K562 (cell line): ENCODE measurements around the gene LRRIQ4. TPM values are rescaled to one million over a fixed set of nuclear protein-coding genes. Genes with fewer than 3 reads are reported as not detected.

Experiments
- BHLHE40 ChIP-seq: IDR thresholded peaks from 2 replicates; pipeline ENCODE4 v1.6.1; 2011; ENCODE audit warnings: low read length, improper control_type of control experiment
- BRD4 ChIP-seq: fragments of 200-600 bp; sonication (generic); IDR thresholded peaks from 2 replicates; pipeline ENCODE4 v1.6.1; 2017; ENCODE audit warnings: inconsistent platforms
- DDX20 ChIP-seq: fragments of 450-650 bp; IDR thresholded peaks from 2 replicates; pipeline ENCODE4 v1.6.1; 2016; ENCODE audit warnings: missing genetic modification characterization, low read depth, mild to moderate bottlenecking, missing compliant biosample characterization, moderate library complexity
- FOXA3 ChIP-seq, 2 experiments: fragments of 450-650 bp in 1 of 2; sonication (generic) in 1 of 2; formaldehyde crosslinking; IDR thresholded peaks in 1 of 2; conservative IDR thresholded peaks in 1 of 2; 2 replicates each; pipeline versions ENCODE4 v1.4.0 to v1.8.0; 2020 to 2022; ENCODE audit warnings: mild to moderate bottlenecking in 2 of 2, missing genetic modification reagents in 1 of 2
- GABPA ChIP-seq: fragments of 200-800 bp; sonication (Bioruptor generic); conservative IDR thresholded peaks from 2 replicates; pipeline ENCODE4 v1.6.1; 2016; ENCODE audit warnings: low read depth, missing genetic modification characterization, missing compliant biosample characterization
- HDAC8 ChIP-seq: fragments of 450-650 bp; IDR thresholded peaks from 2 replicates; pipeline ENCODE4 v1.6.1; 2016; ENCODE audit warnings: mild to moderate bottlenecking, missing genetic modification characterization, moderate library complexity, missing compliant biosample characterization
- LEF1 ChIP-seq: fragments of 450-650 bp; IDR thresholded peaks from 2 replicates; pipeline ENCODE4 v1.6.1; 2016; ENCODE audit warnings: mild to moderate bottlenecking
- MAFF ChIP-seq: IDR thresholded peaks from 2 replicates; pipeline ENCODE4 v1.6.1; 2012; ENCODE audit warnings: low read length, improper control_type of control experiment
- MTA3 ChIP-seq: fragments of 450-650 bp; formaldehyde crosslinking; IDR thresholded peaks from 2 replicates; pipeline ENCODE4 v1.6.1; 2017; ENCODE audit warnings: mild to moderate bottlenecking, borderline replicate concordance
- MYC ChIP-seq, 2 experiments: fragments of 250-450 bp in 1 of 2; sonication (Bioruptor Pico) in 1 of 2; IDR thresholded peaks; 2 replicates each; pipeline versions ENCODE4 v1.5.1 to v1.6.1; 2012 to 2021; ENCODE audit warnings: low read depth in 2 of 2, borderline replicate concordance in 1 of 2, improper control_type of control experiment in 1 of 2, low read length in 1 of 2, mild to moderate bottlenecking in 1 of 2, moderate library complexity in 1 of 2
- NCOA2 ChIP-seq, 2 experiments: fragments of 450-650 bp; IDR thresholded peaks; 2 replicates each; pipeline ENCODE4 v1.6.1; 2018; ENCODE audit warnings: mild to moderate bottlenecking in 2 of 2, moderate library complexity in 1 of 2; ENCODE audit not compliant: partially characterized antibody in 2 of 2
- NCOA4 ChIP-seq: fragments of 450-650 bp; IDR thresholded peaks from 2 replicates; pipeline ENCODE4 v1.6.1; 2018; ENCODE audit warnings: mild to moderate bottlenecking; ENCODE audit not compliant: partially characterized antibody
- NCOR1 ChIP-seq: fragments of 450-650 bp; IDR thresholded peaks from 2 replicates; pipeline ENCODE4 v1.6.1; 2016; ENCODE audit warnings: mild to moderate bottlenecking, moderate library complexity
- OTX1 ChIP-seq: fragments of 450-650 bp; formaldehyde crosslinking; IDR thresholded peaks from 2 replicates; pipeline ENCODE4 v1.4.0; 2022; ENCODE audit warnings: mild to moderate bottlenecking
- PBX2 ChIP-seq, 2 experiments: IDR thresholded peaks in 1 of 2; conservative IDR thresholded peaks in 1 of 2; 2 replicates each; pipeline ENCODE4 v1.6.1; 2016; ENCODE audit warnings: low read depth in 2 of 2, mild to moderate bottlenecking in 1 of 2, missing compliant biosample characterization in 1 of 2, missing genetic modification characterization in 1 of 2, moderate library complexity in 1 of 2
- PHB ChIP-seq: fragments of 250-450 bp; sonication (Bioruptor Pico); IDR thresholded peaks from 2 replicates; pipeline ENCODE4 v1.5.0; 2021
- POLR2A ChIP-seq: fragments of 450-650 bp; conservative IDR thresholded peaks from 2 replicates; pipeline ENCODE4 v1.6.1; 2016
- POU5F1 ChIP-seq: fragments of 150-350 bp; IDR thresholded peaks from 2 replicates; pipeline ENCODE4 v1.6.1; 2014; ENCODE audit warnings: borderline replicate concordance, low read length, low read depth, mild to moderate bottlenecking; ENCODE audit not compliant: partially characterized antibody
- RBM14 ChIP-seq: fragments of 200-400 bp; formaldehyde crosslinking; IDR thresholded peaks from 2 replicates; pipeline ENCODE4 v1.6.1; 2018; ENCODE audit warnings: low read depth, mild to moderate bottlenecking, low read length, moderate library complexity, borderline replicate concordance; ENCODE audit not compliant: insufficient read depth
- RBM22 ChIP-seq: fragments of 200-400 bp; formaldehyde crosslinking; IDR thresholded peaks from 2 replicates; pipeline ENCODE4 v1.6.1; 2018; ENCODE audit warnings: low read length, low read depth; ENCODE audit not compliant: poor library complexity, severe bottlenecking
- SMAD3 ChIP-seq: fragments of 450-650 bp; formaldehyde crosslinking; conservative IDR thresholded peaks from 2 replicates; pipeline ENCODE4 v1.4.0; 2020; ENCODE audit warnings: mild to moderate bottlenecking
- ZC3H11A ChIP-seq: IDR thresholded peaks from 2 replicates; pipeline ENCODE4 v1.6.1; 2012; ENCODE audit warnings: low read depth, low read length, improper control_type of control experiment
- ZNF354B ChIP-seq: fragments of 250-450 bp; sonication (Bioruptor Pico); IDR thresholded peaks from 2 replicates; pipeline ENCODE4 v1.4.0; 2020
- ZNF507 ChIP-seq: conservative IDR thresholded peaks from 2 replicates; pipeline ENCODE4 v1.6.1; 2017; ENCODE audit warnings: missing genetic modification characterization, missing compliant biosample characterization
- ZNF717 ChIP-seq: fragments of 250-450 bp; sonication (Bioruptor Pico); IDR thresholded peaks from 2 replicates; pipeline ENCODE4 v1.5.0; 2021
- ZNF830 ChIP-seq: fragments of 250-450 bp; sonication (Bioruptor Pico); IDR thresholded peaks from 2 replicates; pipeline ENCODE4 v1.5.0; 2021; ENCODE audit warnings: mild to moderate bottlenecking
- polyA plus RNA-seq, 8 experiments: library from polyadenylated mRNA; depleted of rRNA in 4 of 8; stranded (reverse) in 5 of 8; unstranded in 3 of 8; fragments of >200 nt; fragmentation: Nextera tagmentation in 2 of 8; fragmentation: Illumina TruSeq in 1 of 8; extraction: Ambion mirVana in 2 of 8; extraction: Trizol in 1 of 8; gene quantifications; 2 replicates each; pipeline versions ENCODE4 v1.2.1 to v1.2.3, GENCODE V29; 2011 to 2014; ENCODE audit warnings: inconsistent platforms in 1 of 8, missing spikeins in 1 of 8
- total RNA-seq, 7 experiments: library from RNA; depleted of rRNA in 6 of 7; stranded (reverse); fragments of >200 nt in 6 of 7; fragmentation: Illumina TruSeq in 2 of 7; extraction: Trizol in 2 of 7; gene quantifications; 2 replicates each; pipeline versions ENCODE4 v1.2.1 to v1.2.3, GENCODE V29; 2011 to 2021; ENCODE audit warnings: low replicate concordance in 1 of 7
- TF ChIP-seq, protein P1 (sequence below): sonication (generic); formaldehyde crosslinking; IDR thresholded peaks from 2 replicates; pipeline ENCODE4 v1.8.0; 2022; ENCODE audit warnings: mild to moderate bottlenecking, low read depth, missing genetic modification reagents

The LRRIQ4 gene
- total and polyA plus RNA-seq, 9 of the 15 experiments (the other 6 are each of a cell fraction or from before 2014, with no cell fraction given) = not detected

- TF ChIP-seq PBX2 (CRISPR knock-in tag; IDR thresholded peaks at IDR 0.05; ENCODE audit: low read depth) (no peak), PBX2 (tag; conservative IDR thresholded peaks at IDR 0.05; ENCODE audit: low read depth) (peak; percentile 58; the same call in 1 of the 2 replicates), BRD4 (no peak), POLR2A (no peak), HDAC8 (tag) (no peak), ZNF717 (CRISPR knock-in tag) (no peak), BHLHE40 (no peak), POU5F1 (no peak), RBM22 (no peak), OTX1 (CRISPR knock-in tag) (no peak), FOXA3 (CRISPR knock-in tag; conservative IDR thresholded peaks at IDR 0.05 in 1 of 2, IDR thresholded peaks at IDR 0.05 in 1 of 2) (no peak), ZNF354B (CRISPR knock-in tag) (no peak), ZNF830 (CRISPR knock-in tag) (no peak), PHB (CRISPR knock-in tag) (no peak), LEF1 (peak; percentile 45; the same call in 1 of the 2 replicates), DDX20 (tag) (no peak), MYC (IDR thresholded peaks at IDR 0.05; ENCODE audit: low read depth, low read length) (no peak), MYC (CRISPR knock-in tag; IDR thresholded peaks at IDR 0.05; ENCODE audit: borderline replicate concordance, low read depth) (no peak), NCOA2 (IDR thresholded peaks at IDR 0.05; ENCODE audit: partially characterized antibody in 2 of 2) (peak in 1 of 2 experiments; percentile 42), NCOR1 (peak; percentile 88), RBM14 (no peak), MTA3 (no peak), NCOA4 (no peak), GABPA (tag) (no peak), MAFF (peak; percentile 52; the same call in 1 of the 2 replicates), SMAD3 (CRISPR knock-in tag) (no peak), ZC3H11A (no peak), ZNF507 (tag) (no peak)
- TF ChIP-seq, protein P1, sequence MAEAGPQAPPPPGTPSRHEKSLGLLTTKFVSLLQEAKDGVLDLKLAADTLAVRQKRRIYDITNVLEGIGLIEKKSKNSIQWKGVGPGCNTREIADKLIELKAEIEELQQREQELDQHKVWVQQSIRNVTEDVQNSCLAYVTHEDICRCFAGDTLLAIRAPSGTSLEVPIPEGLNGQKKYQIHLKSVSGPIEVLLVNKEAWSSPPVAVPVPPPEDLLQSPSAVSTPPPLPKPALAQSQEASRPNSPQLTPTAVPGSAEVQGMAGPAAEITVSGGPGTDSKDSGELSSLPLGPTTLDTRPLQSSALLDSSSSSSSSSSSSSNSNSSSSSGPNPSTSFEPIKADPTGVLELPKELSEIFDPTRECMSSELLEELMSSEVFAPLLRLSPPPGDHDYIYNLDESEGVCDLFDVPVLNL (CRISPR knock-in tag) = no peak
These were observed 31.3 kb upstream of the LRRIQ4 start (continued) for GRCh38 chr3:169781209-169781855.
